AG09309 (cell line): ENCODE results near the gene FH.

Experiments
- DNase-seq: peaks from one replicate; pipeline ENCODE4 v3.0.0-alpha.2; 2010; ENCODE audit warnings: low read depth
- H3K4me3 ChIP-seq: 2 replicates; pipeline ENCODE4 v1.5.1; 2011; ENCODE audit warnings: mild to moderate bottlenecking, low read depth, low read length, moderate library complexity; ENCODE audit not compliant: control insufficient read depth
- CTCF ChIP-seq: IDR thresholded peaks from 2 replicates; pipeline ENCODE4 v1.5.1; 2011; ENCODE audit warnings: mild to moderate bottlenecking, low read depth, low read length, inconsistent platforms; ENCODE audit not compliant: insufficient read depth, control insufficient read depth; ENCODE audit errors: missing control alignments

The FH gene

DNA sequence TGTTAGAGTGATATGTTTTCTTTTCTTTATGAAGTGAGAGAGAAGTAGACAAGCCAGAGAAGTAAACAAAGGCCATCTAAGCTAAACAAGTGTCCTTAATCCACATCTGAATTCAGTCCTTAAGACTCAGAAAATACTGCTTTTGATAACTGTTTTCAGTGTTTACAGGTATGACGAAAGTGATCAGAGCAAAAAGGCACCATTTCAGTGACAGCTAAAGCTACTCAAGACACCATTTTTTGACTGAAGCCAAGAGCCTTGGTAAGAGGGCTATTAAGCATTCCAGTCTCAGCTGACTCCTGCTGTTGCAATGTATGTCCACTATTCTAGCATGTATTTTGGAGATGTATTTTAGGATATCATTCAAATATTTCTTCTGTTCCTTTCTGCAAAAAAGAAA is 16.7 kb upstream of the FH start:
- DNase-seq: no peak
- TF ChIP-seq CTCF: no peak
- no peak overlapping the region for H3K4me3 ChIP-seq

DNA sequence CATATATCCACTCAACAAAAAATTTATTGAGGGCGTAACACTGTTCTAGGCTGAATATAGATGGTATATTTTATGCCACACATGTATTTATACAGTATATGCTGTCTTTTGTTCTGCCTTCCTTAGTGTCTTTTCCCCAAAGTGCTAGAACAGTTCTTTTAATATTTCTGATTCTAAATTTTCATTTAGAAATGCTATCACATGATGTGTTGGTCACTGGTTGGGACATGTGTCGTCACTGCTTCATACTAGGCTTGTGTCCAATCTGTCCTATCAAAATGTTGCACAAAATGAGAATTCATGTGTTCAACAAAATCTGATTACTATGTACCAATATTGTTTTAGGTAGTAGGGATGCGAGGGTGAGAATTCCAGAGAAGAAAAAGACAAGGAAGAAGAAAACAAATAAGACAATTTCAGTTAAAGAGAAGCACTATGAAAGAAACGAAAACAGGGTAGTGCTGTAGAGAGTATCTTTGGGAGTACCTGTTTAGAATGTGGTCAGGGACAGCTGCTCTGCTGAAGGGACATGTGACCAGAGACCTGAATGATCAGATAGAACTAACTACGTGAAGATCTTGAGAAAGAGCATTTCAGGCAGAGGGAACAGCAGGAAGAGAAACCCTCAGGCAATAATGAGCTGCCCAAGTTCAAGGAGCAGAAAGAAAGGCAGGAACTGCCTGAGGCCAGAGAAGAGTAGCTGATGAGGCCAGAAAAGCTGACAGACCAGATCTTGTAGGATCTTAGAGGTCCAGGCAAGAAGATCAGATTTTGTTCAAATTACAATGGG is 14.0 kb upstream of the FH start:
- no peak overlapping the region for H3K4me3 ChIP-seq
- TF ChIP-seq CTCF: no peak
- no peak for DNase-seq

- no peak for TF ChIP-seq CTCF
- no peak overlapping the region for H3K4me3 ChIP-seq
- no peak for DNase-seq
Measured at GRCh38 chr1:241532864-241533263, 13.3 kb upstream of the FH start.

DNA sequence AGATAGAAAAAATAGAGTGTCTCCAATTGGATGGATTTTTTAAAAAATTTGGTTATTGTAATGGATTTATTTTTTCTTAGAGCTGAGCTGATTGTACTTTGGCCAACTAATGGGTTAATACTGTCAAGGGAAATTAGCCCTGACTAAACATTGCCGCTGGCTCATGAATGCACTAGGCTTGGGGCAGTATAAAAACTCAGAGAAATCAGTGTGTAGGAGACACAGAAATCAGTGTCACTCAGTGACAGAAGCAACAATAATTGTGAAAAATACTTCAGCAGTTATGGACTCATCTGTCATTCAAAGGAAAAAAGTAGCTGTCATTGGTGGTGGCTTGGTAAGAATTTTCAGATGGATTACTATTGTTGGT is 12.6 kb upstream of the FH start, which contains the start of gene KMO:
TSS of gene KMO (plus strand) at position 217 of the 370 bp plus-strand sequence. CDS start at position 284, 67 bp downstream.
- no peak for TF ChIP-seq CTCF
- DNase-seq: no peak
- H3K4me3 ChIP-seq: peak within 1 kb of the TSS; percentile 44

DNA sequence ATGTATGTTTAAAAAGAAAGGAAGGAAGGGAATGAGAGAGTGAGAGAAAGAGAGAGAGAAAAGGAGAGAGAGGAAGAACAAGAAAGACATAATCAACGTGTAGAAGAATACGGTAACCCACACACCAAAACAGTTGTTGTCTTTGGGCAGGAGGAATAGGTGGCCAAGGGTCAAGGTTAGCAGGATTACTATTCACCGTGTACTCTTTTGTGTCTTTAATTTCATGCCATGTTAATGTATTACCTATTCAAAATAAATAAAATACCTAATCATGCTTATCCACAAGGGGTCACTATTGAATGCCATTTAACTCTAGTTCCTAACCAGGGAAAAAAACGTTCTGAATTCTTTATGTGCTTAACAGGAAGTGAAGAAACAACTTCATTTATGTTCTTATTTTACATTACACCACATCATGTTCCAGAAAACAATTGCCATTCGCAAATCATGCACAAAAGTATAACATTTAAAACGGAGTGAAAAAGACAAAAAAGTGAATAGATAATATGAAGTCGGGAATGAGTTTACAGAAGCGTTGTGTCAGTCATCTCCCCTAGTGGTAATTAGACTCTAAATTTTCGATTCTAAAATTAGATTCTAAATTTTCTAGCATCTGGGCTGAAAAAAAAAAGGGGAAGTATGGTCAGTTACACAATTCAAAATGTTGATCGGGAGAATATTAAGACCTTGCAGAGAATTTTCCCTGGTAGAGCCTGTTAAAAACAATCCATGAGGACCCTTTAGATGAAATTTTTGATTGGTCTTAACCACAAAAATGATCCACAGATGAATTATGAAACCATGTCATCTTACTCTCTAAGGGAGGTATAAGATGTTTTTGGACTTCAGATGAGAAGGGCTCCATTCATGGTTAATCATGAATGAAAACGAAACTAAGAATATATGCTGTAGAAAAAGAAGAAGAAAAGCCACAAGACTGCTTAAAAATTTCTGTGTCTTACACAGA is 11.9 kb upstream of the FH start:
- peak overlapping the region; percentile 44 for H3K4me3 ChIP-seq
- DNase-seq: peak; percentile 37
- peak; percentile 41 for TF ChIP-seq CTCF

DNA sequence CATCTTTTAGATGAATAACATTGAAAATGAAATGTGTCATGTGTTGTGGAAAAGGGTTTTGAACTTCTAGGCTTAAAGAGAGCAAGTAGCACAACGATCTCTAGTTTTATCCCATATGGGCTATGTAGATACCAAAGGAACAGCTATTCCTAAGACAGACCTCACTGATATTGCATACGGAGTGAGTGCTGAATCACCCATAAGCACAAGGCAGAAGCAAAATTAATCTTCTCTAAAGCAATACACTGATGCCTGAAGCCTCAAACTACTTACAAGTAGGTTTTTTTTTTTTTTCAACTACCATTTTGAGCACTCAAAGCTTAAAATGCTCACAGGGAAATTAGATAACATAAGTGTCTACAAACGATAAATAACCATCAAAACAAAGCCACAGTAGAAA is 7.6 kb upstream of the FH start:
- TF ChIP-seq CTCF: no peak
- DNase-seq: no peak
- H3K4me3 ChIP-seq: no peak overlapping the region
